ENCODE data around the gene KAZALD1.

The KAZALD1 gene

GRCh38 chr10:101050208-101051069 is 11.3 kb upstream of the KAZALD1 start:
- peak; percentile 93 for DNase-seq

DNA sequence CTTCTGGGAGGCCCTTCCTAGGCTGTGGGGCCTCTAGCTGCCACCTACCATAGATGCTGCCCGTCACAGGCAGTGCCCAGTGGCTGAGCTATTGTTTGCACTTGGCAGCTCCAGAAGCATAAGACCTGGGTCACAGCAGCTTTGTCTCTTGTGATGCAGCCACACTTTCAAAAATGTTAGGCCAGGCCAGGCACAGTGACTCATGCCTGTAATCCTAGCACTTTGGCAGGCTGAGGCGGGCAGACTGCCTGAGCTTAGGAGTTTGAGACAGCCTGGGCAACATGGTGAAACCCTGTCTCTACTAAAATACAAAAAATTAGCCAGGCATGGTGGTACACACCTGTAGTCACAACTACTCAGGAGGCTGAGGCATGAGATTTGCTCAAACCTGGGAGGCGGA is 9.5 kb upstream of the KAZALD1 start:
- no peak for DNase-seq

DNA sequence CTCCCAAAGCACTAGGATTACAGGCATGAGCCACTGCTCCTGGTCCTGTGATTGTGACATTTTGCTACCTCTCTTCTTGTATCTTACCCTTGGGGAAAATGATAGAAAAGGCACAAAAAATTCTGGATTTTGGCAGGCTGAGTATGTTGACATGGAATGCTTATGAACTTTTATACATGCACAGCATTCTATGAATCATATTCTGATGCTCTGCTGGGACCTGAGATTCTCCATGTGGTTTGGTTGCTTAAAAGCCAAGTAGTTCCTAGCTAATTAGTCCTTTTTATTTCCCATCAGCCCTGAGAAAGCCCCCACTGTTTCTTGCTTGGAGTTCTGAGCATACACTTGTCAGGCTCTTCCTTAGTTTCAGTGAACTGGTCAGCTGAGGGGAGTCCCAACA is 8.3 kb upstream of the KAZALD1 start:
- no peak for DNase-seq

DNA sequence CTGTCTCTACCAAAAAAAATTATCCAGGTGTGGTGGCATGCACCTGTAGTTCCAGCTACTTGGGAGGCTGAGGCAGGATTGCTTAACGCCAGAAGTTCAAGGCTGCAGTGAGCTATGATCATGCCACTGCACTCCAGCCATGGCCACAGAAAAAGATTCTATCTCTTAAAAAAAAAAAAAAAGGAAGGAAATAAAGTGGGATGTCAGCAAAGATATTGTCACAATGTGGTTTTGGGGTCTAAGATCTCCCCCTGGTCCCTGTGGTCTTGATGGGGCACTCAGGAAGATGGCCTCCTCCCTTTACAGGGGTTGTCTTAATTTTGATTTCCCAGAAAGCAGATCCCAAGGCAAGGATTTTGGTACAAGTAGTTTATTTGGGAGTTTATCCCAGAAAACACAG is 7.4 kb upstream of the KAZALD1 start:
- DNase-seq = no peak

DNA sequence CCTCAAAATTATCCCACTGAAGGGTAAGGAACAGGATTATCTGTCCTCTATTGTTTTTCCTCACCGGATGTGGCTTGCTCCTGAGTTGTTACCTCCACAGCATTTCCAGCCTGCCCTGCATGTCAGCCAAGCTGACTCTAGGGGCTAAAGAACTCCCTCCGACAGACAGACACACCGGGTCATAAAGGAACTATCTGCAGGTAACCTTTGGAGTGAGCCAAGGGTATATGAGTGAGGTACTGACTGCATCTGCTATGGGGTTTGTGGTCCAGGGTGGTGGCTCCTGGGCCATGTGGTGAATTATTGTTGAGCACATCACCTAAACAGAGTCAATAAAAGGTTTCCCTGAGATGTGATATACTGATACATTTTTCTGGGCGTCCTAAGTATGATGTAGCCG is 6.9 kb upstream of the KAZALD1 start:
- DNase-seq = no peak

DNA sequence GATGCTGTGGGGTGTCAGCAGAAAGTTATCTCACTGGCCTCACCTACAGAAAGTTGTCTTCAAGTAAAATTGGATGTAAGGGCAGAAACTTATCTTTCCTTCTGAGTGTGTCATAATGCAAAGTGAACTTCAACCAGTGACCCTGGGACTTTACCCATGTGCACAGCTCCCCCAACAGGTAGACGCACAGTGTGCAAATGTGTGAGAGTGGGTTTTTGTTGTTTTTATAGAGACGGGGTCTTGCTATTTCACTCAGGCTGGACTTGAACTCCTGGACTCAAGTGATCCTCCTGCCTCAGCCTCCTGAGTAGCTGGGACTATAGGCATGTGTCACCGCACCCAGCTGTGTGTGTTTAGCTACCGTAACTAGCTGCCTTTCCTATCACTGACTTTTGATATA is 6.4 kb upstream of the KAZALD1 start:
- no peak for DNase-seq

- no peak for DNase-seq
Measured at GRCh38 chr10:101056365-101057151, 5.2 kb upstream of the KAZALD1 start.

DNA sequence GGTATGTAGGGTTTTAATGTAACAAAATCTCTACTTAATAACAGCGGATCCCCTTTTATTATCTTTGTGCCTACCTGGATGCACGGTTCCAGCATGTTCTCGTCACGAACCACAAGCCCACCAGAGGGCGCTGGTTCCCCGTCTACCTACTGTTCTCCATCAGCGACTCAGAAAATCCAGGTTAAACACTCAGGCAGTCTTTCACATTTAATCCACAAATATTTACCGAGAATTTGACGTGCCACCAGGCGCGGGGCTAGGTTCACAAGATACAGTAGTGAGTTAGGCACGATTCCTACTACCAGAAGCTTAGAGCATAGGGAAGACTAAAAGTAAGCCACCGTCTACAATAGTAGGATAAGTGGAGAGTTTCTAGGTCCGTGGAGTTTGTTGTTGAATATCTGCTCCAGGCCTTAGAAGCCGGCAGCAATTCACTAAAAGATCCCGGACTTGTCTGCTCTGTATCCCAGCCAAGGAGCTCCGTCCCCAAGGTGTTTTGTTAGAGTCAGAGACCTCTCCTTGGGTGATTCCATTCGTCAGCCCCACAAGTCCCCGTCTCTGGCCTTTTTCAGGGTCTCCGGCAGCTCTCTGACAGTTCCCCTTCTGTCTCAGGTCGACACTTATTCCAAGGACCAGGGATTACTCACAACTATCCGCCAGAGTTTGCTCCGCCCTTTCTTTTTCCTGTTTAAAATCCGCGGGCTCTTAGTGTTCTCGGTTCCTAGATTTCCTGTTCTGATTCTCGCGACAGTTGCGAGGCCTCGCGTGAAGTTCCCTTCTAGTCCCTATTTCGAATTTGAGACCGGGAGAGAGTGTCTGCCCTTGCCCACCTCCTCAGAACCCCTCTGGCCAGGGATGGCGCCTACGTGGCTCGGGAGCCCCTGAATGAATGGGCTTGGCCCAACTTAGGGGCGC is 1.5 kb upstream of the KAZALD1 start:
- DNase-seq = peak; percentile 96

DNA sequence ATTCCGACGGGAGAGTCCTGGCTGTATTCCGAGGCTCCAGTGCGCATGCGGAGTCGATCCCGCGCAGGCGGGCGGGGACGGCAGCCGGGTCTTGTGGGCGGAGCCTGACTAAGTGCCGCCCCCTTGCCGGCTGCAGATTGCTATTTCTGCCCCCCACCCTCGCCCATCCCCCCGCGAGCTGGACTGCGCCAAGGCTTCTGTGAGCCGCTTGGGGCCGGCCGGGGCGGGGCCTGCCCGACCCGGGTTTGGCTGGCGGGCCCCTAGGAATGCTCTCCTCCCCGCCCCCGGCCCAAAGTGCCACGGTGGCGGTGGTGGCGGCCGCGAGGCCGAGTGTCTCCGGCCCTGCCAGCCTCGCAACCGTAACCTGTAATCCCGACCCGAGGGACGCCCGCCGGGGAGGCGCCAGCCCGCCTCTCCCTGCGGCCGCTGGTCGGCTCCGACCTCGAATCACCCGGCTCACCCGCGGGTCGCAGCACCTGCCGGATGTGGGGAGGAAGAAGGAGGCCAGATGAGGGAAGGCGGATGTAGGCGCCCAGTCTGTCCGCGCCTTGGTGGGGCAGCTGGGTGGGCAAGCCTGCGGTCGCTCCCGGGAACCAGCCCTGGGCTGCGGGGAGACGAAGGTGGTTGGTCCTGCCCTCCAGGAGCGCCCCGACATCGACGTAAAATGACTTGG is 702 bp upstream of the KAZALD1 start:
- DNase-seq = peak; percentile 96

GRCh38 chr10:101062232-101063049 is 652 bp downstream of the KAZALD1 start:
- DNase-seq = peak; percentile 85

DNA sequence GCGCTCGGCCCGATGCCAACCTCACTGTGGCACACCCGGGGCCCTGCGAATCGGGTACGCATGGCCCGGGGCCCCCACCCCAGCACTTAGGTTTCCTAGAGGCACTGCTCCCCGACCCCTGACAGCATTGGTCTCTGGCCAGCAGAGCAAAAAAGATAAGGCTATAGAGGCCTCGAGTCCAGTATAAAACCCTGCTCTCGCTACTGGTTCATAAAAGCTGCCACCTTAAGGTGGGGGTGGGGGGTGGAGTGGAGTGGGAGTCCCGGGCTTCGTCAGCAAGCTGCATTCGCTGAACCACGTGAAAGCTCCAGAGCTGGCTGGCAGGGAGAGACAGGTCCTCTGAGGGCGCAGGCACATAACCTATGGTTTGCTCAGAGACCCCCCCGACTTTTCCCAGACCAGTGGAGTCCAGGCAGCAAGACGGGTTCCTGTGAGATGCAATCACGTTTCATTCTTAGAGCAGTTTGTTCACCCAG is 1.3 kb downstream of the KAZALD1 start:
- no peak for DNase-seq

- DNase-seq = no peak
Measured at GRCh38 chr10:101063548-101064414, 2.0 kb downstream of the KAZALD1 start.

DNA sequence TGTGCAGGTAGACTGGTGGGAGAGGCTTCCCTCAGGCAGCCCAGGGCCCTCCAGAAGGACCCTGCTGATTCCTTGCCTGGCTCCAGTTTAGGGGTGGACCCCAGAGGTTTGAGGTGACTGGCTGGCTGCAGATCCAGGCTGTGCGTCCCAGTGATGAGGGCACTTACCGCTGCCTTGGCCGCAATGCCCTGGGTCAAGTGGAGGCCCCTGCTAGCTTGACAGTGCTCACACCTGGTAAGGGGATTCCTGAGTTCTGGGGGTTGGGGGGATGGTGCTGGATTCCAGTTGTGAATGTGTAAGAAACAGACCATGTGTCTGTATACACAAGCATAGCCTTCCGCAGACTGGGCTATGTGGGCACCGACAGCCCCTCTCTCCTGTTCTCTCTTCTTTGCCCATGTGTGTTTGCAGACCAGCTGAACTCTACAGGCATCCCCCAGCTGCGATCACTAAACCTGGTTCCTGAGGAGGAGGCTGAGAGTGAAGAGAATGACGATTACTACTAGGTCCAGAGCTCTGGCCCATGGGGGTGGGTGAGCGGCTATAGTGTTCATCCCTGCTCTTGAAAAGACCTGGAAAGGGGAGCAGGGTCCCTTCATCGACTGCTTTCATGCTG is 2.7 kb downstream of the KAZALD1 start:
- DNase-seq = no peak

DNA sequence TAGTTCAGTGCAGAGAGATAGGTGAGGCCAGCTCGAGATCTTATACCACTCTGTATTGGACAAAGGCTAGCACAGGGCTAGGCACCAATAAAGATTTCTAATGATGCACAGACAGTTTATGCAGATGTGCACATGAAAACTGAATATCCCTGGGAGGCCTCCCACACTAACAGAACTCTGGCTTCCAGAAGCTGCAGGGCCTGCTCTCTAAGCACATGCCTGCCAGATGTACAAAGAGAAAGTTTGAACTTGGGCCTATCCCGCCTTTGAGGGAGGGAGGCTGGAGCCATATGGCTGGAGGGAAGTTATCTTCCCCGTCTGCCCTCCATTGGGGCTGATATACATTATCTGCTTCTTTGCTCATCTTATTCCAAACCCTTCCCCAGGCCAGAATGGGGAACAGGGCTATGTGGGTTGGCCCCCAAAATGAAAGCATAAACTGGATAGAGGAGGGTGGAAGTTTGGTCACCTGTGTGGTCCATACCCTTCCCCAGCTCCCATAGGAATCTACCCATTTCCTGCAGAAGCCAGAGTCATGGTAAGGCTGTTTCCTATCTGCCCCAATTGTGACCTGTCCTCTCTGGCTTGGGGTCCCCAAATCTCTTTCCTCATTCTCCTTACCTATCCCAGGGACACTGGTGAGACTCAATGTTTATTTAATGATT is 3.8 kb downstream of the KAZALD1 start:
- DNase-seq = no peak

GRCh38 chr10:101066146-101066895 is 4.5 kb downstream of the KAZALD1 start:
- peak; percentile 79 for DNase-seq

DNA sequence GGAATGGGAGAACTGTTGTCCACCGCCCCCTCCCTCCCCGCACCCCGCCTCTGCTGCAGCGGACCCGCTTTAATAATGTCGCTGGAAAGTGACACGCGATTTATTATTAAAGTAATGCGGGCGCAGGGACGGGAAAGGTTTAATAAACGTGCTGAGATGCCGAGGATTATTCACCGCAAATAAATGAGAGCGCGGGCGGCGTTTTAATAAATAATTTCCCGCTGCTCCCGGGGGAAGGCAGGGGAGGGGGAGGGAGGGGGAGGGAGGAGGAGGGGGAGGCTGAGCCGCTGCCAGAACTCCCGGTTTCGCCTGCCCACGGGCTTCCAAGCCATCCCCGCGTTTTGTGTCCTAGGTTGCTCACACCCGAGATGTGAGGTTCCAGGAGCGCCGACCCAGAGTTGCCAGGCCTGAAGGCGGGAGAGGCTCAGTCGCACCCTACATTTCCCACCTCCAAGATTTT is 5.1 kb downstream of the KAZALD1 start:
- no peak for DNase-seq

GRCh38 chr10:101067356-101068083 is 5.7 kb downstream of the KAZALD1 start:
- DNase-seq = peak; percentile 90

GRCh38 chr10:101069441-101069840 is 7.7 kb downstream of the KAZALD1 start:
- no peak for DNase-seq

All from activated effector memory CD4-positive, alpha-beta T cell treated with anti-CD3 and anti-CD28 coated beads, Interleukin-2, amount 50 U/mL, for 16 hours (primary cell).